NCI-H1417 treated with DMSO at 0.1 percent for 48 hours (cell line): Measurements from ENCODE around the gene SNRPD3.
"Not testable (repeated sequence)": the region's sequence is repeated elsewhere in the genome, so short reads cannot be mapped to it uniquely, and the experiment has no call there.

Source experiments
- DNase-seq: peaks from one replicate; lab custom pipeline; 2025; lab: John Stamatoyannopoulos, UW

The SNRPD3 gene

DNA sequence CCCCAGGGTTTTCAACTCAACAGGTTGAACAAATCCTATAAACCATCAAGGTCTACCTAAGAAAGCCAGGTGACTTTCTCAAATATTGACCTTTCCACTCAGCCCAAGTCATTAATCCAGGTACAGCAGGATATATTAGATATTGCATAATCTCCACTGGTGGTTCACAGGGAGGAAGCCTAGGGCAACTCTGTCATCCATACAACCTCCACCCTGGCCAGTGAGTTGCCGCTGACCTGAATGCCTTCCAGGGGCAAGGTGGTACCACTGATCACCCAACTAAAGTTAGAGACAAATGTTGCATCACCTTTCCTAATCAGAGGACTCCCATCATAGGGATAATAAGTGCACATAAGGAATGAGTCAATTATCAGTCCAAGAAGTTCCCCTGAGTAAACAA, 23.7 kb upstream of the SNRPD3 start:
- DNase-seq: no peak

DNA sequence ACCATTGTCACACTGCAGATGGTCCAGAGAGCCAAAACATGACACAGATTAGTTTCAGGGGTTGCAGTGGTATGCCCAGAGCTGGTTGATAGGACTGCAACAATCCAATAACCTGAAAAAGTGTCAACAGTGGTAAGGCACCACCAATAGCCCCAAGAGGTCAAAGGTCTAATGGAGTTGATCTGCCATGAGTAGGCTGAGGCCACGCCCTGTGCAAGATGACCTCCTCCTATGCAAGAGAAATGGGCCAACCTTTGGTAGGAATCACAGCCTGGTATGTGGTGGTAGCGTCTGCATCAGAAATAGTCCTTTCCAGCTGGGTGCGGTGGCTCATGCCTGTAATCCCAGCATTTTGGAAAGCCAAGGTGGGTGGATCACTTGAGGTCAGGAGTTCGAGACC, 20.5 kb upstream of the SNRPD3 start:
- DNase-seq: no peak

DNA sequence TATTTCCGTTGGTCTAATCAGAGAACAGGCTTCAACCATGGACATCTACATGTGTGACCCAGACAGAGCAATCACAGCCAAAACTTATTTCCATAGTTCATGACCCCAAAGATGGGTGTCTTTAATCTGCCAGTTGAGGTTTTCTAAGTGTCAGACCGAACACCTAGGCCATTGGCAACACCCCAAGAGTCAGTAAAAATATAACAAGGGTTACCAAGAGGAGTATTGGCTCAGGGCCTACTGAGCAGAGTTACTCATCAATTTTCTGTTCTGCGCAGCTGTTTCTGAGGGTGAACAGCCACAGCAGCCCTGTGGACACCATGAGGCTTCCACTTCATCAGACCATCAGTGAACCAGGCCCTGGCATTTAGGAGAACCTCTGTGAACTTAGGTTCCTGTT, 19.7 kb upstream of the SNRPD3 start:
- DNase-seq: no peak

DNA sequence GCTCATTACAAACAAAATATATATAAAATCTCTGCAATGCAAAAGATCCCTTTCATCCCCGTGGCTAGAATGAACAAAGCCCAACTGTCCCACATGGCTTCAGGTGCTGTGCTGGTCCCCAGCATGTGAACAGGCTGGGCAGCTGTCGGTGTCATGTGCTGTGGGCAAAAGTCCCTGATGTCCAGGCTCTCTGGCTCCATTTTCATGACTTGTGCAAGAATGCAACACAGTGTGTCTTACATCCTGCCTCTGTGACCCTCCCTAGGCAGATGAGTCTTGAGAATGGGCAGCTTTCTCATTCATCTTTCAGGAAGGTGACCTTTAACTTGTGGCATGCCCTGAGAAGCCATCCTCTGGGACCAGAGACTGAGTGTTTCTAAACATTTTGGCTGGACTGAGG, 15.3 kb upstream of the SNRPD3 start:
- no peak for DNase-seq

- DNase-seq: no peak
Observed at GRCh38 chr22:24541681-24542515, 13.9 kb upstream of the SNRPD3 start.

DNA sequence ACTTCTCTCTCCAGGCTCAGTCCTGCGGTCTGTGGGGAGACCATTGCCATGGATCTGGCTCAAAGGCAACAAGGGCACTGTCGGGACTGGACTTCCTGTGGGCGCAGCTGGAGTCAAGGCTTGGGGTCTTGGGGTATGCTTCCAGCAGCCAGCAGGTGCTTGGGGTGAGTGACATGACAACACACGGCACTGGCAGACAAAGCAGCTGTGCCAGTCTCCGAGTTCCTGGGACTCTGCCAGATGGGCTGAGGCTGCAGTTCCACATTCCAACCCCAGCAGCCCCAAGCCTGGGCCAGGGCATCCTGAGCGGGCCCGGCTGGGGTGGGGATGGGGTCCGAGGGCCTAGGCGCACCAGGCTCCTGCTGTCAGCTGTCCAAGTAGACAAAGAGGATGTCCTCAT, 13.2 kb upstream of the SNRPD3 start:
- no peak for DNase-seq

DNA sequence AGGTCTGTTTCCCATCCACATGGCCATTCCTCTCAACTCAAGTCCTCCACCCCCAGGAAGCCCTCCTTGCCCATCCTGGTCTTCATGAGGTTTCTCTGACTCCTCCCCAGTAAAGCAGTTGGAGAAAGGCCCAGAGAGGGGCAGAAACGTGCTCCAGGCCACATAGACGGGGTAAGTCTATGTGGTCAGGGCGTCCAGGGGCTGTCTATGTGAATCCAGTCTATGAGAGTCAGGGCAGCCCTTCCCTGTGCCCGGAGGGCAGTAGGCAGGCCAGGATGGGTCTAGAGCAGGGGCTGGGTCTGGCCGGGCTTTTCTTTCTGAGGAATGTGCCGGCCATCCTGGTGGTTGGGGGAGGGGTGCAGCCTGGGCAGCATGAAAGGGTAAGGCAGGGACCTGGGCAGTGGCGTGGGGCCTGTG, 12.6 kb upstream of the SNRPD3 start:
- DNase-seq: no peak

GRCh38 chr22:24543679-24544243, 12.0 kb upstream of the SNRPD3 start:
- no peak for DNase-seq

GRCh38 chr22:24548812-24549211, 7.0 kb upstream of the SNRPD3 start:
- no peak for DNase-seq

- DNase-seq: no peak
Observed at GRCh38 chr22:24550028-24550901, 5.5 kb upstream of the SNRPD3 start.

- no peak for DNase-seq
Observed at GRCh38 chr22:24550902-24551435, 4.8 kb upstream of the SNRPD3 start.

DNA sequence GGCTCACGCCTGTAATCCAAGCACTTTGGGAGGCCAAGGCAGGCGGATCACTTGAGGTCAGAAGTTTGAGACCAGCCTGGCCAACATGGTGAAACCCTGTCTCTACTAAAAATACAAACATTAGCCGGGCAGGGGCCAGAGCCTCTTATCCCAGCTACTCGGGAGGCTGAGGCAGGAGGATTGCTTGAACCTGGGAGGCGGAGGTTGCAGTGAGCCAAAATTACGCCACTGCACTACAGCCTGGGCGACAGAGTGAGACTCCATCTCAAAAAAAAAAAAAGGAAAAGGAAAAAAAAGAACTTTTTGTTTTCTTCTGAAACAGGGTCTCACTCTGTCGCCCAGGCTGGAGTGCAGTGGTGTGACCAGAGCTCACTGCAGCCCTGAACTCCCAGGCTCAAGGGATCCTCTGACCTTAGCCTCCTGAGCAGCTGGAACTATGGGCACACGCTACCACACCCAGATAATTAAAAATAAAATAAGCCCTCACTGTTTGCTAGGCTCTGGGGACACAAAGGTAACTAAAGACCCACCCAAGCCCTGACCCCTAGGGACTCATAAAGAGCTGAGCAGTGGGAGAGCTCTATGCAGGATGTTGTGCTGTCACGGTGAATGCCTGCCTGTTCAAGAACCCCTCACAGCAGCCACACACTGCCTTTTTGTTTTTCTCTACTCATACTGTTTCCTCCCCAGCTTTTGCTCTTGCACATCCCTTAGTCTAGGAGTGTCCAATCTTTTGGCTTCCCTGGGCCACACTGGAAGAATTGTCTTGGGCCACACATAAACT, 3.1 kb upstream of the SNRPD3 start:
- DNase-seq: not testable (repeated sequence)

GRCh38 chr22:24553597-24554312, 2.0 kb upstream of the SNRPD3 start:
- DNase-seq: no peak

GRCh38 chr22:24554313-24555164, 1.3 kb upstream of the SNRPD3 start, which contains the start of gene GUCD1:
GUCD1 (minus strand) TSS chr22:24555138; CDS start chr22:24554991, 147 bp downstream.
- DNase-seq: no peak

GRCh38 chr22:24559471-24559870, 3.7 kb downstream of the SNRPD3 start:
- DNase-seq: no peak

DNA sequence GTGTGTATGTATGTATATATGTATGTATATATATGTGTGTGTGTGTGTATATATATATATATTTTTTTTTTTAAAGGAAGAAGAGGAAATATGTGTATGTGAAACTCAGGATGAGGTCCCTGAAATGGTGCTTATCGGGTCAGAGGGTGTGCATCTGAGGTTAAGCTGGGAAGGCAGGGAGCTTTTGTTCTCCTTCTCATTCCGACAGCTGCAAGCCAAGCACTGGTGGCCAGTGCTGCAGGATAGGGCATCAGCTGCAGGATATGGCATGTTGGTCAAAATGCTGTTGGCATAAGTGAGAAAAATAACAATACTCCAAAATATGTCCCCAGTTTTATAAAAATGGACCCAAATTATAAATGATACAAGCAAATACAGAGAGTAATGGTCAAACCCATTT, 7.4 kb downstream of the SNRPD3 start:
- no peak for DNase-seq

- DNase-seq: no peak
Observed at GRCh38 chr22:24564376-24565058, 8.7 kb downstream of the SNRPD3 start.

- no peak for DNase-seq
Observed at GRCh38 chr22:24565077-24565476, 9.3 kb downstream of the SNRPD3 start.

GRCh38 chr22:24566899-24567511, 11.2 kb downstream of the SNRPD3 start:
- no peak for DNase-seq
